GM12873 (cell line): ENCODE results near the gene IGLL5.

Source experiments
- TF ChIP-seq, protein P1 (sequence below): IDR thresholded peaks from 2 replicates; pipeline ENCODE4 v1.5.1; 2012; ENCODE audit warnings: low read depth, mild to moderate bottlenecking, moderate library complexity, low read length, control low read depth; ENCODE audit not compliant: insufficient read depth; ENCODE audit errors: missing control alignments

Gene IGLL5

DNA sequence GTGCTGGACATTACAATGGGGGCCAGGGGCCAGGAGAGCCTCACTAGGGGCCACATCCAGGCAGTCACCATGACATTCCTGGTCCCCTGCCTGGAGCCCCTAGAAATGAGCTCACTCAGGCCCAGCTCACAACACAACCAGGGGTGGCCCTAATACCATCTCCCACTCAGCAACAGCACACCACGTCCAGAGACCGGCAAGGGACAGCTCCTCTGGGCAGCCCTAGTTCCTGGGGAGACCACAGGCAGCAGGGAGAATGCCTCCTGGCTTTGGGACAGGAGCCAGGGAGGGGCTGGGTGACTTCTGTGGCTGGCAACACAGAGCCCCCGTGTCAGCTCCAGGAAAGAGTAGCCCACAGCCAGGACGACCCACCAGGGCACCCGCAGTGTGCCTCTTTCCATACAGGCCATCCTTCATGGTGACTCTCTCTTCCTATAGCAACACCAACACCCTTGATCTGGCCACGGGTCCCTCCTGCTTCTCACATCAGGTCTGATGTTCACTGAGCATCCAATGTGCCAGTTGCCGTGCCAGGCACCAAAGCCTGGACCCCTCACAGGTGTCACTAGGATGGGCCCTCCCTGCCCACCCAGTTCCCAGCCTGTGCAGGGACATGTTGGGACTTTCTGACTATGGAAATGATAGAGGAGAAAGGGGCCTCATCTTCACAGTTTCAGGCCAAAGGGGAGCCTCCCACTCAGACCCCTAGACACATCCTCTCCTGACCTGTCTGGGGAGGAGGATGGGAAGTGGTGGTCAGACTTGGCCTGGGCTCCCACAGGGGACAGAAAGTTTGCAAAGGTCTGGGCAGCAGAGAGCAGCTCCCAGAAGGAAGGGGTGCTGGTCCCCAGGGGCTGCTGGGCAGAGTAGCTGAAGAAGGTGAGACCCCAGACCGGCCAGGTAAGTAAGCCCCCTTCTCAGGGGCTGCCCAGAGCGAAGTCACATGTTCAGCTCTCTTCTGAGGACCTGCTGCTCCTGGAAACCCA is 43.2 kb downstream of the IGLL5 start:
- TF ChIP-seq, protein P1, sequence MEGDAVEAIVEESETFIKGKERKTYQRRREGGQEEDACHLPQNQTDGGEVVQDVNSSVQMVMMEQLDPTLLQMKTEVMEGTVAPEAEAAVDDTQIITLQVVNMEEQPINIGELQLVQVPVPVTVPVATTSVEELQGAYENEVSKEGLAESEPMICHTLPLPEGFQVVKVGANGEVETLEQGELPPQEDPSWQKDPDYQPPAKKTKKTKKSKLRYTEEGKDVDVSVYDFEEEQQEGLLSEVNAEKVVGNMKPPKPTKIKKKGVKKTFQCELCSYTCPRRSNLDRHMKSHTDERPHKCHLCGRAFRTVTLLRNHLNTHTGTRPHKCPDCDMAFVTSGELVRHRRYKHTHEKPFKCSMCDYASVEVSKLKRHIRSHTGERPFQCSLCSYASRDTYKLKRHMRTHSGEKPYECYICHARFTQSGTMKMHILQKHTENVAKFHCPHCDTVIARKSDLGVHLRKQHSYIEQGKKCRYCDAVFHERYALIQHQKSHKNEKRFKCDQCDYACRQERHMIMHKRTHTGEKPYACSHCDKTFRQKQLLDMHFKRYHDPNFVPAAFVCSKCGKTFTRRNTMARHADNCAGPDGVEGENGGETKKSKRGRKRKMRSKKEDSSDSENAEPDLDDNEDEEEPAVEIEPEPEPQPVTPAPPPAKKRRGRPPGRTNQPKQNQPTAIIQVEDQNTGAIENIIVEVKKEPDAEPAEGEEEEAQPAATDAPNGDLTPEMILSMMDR = no peak

DNA sequence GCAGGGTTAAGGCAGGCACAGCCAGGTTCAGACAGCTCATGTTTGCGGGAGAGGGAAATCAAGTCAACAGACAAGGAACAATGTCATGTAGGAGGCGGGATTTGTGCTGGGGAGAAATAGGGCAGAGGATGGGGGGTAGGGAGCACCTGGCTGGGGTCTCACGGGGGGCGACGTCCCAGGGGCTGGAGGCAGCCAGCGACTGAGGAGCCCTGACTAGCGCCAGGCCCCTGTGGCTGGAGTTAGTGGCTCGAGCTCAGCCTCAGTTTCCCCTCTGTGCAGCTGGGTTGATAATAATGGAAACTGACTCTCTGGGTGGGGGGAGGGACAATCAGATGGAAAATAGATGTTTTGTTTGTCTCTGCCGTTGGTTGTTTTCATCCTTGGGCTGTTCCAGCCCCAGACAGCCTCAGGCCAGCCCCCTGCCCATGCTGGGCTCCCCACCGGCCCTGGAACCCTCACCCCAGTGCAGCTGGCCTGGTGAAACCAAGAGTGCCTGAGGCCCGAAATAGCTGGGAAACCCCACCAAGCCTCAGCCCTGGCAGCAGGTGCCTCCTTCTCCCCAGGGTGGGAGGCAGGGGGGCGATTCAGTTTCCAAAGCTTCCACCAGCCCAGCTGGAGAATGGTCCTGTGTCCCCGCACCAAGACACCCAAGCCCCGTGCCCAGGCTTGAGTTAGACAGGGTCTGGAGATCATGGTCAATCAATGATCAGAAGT is 44.1 kb downstream of the IGLL5 start:
- TF ChIP-seq, protein P1 = no peak

DNA sequence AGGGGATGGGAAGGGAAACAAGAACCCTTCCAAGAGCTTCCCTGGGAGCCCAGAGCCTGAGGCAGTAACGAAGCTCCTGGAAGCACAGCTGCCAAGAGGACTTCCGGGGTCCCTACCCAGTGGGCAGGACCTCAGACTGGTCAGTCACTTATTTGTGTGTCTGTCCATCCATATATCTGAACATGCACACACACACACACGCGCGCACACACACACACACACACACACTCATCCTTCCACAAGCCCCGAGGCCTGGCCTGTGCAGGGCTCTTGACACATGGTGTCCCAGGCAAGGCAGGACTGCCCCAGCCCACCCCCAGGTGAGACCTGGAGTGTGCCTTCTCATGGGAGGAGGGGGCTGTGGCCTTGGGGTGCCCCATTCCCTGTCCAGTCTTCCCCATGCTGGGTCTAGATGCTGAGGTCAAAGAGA is 44.9 kb downstream of the IGLL5 start:
- TF ChIP-seq, protein P1 = no peak

DNA sequence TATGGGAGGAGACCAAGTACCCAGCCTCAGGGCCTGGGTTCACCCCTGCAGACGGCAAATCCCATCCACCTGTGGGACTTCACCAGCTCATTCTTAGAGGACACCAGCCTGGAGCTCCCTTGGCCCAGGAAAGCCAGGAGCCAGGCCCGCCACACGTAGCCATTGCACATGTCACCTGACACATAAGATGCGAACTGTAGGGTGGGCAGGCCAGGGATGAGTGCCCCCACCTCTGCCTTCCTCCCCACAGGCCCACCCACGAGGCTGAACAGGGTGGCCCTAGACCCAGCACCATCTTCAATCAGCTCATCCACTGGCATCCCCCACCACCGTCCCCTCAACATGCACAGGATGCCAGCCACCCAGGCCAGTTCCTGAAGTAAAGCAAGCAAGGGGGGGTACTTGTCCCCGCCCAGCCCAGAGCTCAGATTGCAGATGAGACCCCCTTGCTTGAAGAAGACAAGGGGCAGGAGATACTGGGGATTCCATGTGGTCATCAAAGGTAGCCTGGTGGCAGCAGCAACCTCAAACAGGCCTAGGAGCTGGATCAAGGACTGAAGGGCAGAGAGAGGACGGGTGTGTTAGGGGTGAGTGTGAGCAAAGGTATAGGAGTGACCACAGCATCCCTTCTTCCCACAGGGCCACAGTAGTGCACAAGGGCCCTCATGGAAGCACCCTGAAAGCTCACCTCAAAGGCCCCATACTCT is 45.6 kb downstream of the IGLL5 start:
- TF ChIP-seq, protein P1 = no peak

DNA sequence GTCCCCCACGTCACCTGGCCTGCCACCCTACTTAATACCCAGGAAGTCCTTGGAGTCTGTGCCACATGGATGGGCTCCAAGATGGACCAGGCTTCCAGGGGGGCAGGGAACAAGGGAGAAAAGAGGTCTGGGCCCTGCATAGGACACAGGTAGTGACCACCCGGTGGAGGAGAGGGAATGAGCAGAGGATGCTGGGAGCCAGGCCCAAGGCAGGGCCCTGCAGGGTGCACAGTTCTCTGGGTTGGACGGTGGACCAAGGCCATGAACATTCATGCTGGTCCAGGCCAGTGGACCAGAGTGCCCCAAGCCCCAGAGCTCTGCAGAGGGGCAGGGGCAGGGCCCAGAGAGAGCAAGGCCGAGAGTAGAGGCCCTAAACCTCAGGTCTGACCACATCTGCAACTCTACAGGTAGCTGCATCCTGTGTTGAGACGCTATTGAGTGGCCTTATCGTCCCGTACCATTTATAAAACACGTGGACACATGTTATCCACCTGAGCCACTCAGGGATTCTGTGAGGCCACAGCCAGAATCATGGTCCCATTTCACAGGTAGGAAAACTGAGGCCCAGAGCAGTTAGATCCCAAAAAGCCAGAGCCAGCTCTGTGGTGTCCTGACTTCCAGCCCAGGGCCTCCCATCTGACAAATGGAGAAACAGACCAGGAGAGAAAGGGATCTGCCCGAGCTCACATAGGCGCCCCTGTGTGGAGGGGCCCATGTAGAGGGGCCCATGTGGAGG is 46.4 kb downstream of the IGLL5 start:
- TF ChIP-seq, protein P1 = no peak

DNA sequence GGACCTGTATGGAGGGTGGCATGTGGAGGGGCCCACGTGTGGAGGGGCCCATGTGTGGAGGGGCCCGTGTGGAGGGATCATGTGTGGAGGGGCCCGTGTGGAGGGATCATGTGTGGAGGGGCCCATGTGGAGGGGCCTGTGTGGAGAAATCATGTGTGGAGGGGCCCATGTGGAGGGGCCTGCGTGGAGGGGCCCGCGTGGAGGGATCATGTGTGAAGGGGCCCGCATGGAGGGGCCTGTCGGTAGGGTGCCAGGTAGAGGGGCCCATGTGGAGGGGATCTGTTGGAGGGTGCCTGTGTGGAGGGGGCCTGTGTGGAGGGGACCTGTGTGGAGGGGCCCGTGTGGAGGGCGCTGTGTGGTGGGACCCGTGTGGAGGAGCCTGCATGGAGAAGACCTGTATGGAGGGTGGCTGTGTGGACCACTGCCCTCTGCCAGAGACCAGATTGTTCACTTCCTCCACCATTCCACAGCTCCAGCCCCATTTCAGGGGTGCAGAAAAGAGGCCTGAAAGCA is 47.0 kb downstream of the IGLL5 start:
- TF ChIP-seq, protein P1 = no peak
